NCI-H2227 (cell line): ENCODE results near the gene TEAD1.

ENCODE experiments used
- DNase-seq: peaks from one replicate; lab custom pipeline; 2025; ENCODE audit not compliant: unreplicated experiment; lab: John Stamatoyannopoulos, UW

The TEAD1 gene

GRCh38 chr11:12673924-12674570 is at the start of gene TEAD1:
TSS of gene TEAD1 (plus strand) at chr11:12674421.
- DNase-seq = peak; percentile 97

GRCh38 chr11:12624595-12624994 is 49.6 kb upstream of the TEAD1 start:
- DNase-seq = no peak

GRCh38 chr11:12625438-12626071 is 48.7 kb upstream of the TEAD1 start:
- DNase-seq = no peak

GRCh38 chr11:12626616-12627015 is 47.6 kb upstream of the TEAD1 start:
- DNase-seq = no peak

DNA sequence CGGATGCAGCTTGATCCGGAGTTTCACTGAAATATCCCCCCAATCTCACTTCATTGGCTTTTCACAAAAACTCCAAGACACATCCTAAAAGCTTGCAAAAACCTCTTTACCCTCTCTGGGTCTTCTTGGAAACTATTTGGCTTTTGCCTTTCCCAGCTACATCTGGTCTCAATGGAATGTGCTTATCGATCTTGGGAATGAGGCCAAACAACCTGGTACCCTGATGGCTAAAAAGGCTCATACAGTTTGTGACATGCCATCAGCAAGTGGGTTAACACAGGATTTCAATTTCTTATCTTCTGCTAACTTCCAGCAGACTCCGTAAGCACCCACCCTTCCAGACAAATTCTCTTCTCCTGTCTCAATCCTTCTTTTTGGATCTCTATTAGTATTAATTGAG is 45.9 kb upstream of the TEAD1 start:
- no peak for DNase-seq

GRCh38 chr11:12629601-12630313 is 44.5 kb upstream of the TEAD1 start:
- DNase-seq = no peak

- no peak for DNase-seq
Measured at GRCh38 chr11:12631651-12632050, 42.6 kb upstream of the TEAD1 start.

DNA sequence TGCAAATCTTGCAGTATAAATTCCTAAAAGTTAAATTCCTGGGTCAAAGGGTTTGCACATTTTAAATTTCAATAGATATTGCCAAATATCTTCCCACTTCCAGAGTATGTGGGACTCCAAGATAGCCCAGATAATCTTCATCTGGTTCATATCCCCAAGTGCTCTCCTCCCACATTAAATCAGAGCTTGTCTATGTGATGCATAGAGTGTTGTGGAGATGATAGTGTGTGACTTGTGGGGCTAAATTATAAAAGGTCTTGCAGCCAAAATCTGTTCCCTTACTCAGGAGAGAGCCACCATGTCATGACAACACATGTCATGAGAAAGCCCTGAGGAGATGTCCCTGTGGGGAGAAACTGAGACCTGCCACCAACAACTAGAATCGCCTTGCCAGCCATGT is 39.9 kb upstream of the TEAD1 start:
- no peak for DNase-seq

- no peak for DNase-seq
Measured at GRCh38 chr11:12636871-12637410, 37.3 kb upstream of the TEAD1 start.

DNA sequence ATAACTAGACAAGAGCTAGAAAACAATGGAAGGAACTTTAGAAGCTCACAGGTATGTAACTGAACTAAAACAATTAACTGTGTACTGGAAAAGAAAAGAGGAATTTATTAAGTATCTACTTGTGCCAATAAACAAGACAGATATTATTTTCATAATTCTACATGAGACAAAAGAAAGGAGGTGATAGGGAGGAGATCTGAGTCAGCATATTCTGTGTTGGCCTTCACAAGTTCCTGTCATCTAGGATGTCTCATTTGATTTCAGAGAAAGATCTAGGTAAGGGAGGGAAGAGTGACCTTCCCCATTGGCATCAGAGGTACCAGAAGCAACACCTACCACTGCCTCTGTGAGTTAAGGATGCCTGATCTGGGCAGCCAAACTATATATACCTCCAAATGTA is 34.8 kb upstream of the TEAD1 start:
- DNase-seq = no peak

DNA sequence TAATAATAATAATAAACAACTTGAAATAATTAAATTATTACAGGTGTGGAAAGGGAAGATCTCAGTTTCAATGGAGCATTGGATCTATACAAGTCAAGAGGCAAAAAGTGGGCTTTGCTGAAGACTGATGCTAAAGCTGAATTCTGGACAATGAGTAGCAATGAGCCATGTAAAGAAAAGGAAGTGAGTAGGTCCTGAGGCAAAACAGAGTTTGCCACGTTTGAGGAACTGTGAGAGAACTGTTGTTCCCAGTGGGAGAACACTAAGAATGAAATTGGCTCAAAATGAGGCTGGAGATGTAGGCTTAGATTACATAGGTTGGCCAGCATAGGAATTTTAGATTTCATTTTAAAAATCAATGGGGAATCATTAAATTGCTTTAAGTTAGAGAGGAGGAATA is 33.9 kb upstream of the TEAD1 start:
- no peak for DNase-seq

DNA sequence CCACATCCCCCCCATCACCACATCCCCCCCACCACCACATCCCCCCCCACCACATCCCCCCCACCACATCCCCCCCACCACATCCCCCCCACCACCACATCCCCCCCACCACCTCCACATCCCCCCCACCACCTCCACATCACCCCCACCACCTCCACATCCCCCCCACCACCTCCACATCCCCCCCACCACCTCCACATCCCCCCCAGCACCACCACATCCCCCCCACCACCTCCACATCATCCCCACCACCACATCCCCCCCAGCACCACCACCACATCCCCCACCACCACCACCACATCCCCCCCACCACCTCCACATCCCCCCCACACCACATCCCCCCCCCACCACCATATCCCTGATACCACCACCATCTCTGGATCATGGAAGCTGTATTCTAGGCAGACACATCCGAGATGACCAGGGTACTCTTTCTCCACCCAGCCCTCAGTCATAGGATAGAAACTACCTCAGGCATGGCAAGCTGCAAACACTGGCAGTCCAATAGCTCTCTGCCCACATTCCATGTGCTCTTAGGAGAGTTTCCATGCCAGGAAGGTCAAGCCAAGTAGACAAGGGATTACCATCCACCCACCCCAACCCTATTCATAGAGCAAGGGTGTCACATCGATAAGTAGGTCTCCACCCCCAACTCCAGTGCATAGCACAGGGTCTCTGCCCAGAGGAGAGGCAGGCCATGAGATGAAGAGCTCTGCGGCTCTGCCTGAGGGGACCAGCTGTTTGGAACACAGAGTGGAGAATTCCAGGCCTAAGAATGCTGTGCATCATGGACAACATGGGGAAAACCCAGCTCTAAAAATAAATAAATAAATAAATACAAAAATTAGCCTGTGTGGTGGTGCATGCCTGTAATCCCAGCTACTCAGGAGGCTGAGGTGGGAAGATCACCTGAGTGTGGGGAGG is 33.0 kb upstream of the TEAD1 start:
- no peak for DNase-seq

DNA sequence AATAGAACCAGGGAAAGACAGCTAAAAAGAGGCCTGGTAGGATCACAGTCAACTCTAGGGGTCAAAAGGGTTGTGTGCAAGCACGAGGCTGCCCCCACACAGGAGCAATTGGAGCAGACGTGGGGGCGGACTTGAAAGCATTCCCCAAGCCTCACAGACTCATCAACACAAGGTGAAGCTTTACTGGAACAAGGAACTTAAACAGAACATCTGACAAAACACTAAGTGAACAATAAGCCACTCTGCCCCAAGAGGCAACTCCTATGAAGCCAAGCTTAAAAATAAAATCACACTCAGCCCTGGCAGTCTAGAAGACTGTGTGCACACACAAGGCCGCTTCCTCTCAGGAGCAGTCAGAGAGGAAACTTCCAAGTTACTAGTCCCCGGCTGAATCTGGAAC is 32.2 kb upstream of the TEAD1 start:
- no peak for DNase-seq

- DNase-seq = no peak
Measured at GRCh38 chr11:12642806-12643428, 31.3 kb upstream of the TEAD1 start.

DNA sequence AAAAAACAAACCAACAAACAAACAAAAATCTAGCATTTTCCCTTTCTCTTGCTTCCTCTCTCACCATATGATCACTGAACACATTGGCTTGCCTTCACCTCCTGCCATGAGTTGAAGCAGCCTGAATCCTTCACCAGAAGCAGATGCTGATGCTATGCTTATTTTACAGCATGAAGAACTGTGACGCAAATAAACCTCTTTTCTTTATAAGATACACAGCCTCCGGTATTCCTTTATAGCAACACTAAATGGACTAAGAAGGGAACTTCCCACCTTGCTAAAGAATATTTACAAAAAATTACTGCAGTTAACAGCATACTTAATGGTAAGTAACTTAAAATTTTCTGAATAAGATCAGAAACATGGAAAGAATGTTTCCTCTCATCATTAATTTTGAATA is 27.7 kb upstream of the TEAD1 start:
- DNase-seq = no peak

- DNase-seq = no peak
Measured at GRCh38 chr11:12653729-12654128, 20.5 kb upstream of the TEAD1 start.

DNA sequence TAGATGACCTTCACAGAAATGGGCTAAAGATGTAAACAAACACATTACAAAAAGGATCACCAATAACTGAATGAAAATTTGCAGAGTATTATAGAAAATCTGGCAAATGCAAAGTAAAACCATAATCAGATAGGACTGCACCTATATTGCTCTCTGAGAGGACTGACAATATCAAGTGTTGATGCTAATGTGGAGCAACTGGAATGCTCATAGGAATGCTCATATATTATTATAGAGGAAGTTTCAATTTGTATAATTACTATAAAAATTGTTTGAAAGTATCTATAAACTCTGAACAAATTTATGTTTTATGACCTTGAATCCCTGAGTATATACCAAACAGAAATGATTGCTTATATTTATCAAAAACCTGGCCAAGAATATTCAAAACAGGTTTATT is 18.4 kb upstream of the TEAD1 start:
- no peak for DNase-seq

DNA sequence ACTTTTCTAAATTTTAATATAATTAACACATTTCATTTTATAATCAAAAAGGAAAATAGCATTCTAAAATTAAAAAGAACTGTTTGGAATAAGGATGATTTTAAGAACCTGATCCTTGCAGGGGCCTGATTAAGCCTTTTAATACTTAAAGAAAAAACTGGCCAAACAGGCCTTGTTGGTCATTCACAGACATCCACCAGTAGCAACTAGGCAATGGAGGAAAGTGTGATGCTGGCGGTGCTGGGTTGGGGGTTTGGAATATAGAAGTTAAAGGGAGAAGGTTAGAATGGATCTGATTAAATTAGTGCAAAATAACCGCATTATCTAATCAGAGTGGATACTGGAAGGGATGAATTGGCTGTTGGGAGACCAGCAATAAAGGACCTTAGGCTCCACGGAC is 16.9 kb upstream of the TEAD1 start:
- DNase-seq = no peak

GRCh38 chr11:12657981-12658380 is 16.2 kb upstream of the TEAD1 start:
- no peak for DNase-seq

- DNase-seq = no peak
Measured at GRCh38 chr11:12662101-12662689, 12.0 kb upstream of the TEAD1 start.
